GM12801 (cell line): ENCODE measurements around the gene CD44.

ENCODE experiments used
- CTCF ChIP-seq: IDR thresholded peaks from one replicate; pipeline ENCODE4 v1.5.1; 2011; ENCODE audit warnings: control low read depth; ENCODE audit not compliant: insufficient read length; ENCODE audit errors: extremely low read depth

CD44 gene

DNA sequence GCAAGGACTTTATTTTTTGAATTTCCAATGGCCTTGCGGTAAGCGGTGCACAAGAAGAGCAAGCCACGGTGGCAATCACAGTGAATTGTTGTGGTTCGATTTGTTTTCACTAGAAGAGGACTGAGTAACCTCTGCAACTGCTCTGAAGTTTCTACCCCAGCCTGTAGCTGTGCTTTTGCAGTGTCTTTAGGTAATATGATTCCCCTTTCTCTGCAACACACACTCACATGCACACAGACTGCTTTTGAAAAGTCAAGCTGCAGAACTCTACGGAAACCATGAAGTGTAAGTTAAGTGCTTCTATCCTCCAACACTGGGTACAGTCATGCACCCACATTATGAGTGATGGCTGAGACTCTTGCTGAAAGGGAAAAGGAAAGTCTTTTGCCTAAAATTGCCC, 38.4 kb downstream of the CD44 start:
- no peak for TF ChIP-seq CTCF

GRCh38 chr11:35178067-35178805, 39.3 kb downstream of the CD44 start:
- no peak for TF ChIP-seq CTCF

DNA sequence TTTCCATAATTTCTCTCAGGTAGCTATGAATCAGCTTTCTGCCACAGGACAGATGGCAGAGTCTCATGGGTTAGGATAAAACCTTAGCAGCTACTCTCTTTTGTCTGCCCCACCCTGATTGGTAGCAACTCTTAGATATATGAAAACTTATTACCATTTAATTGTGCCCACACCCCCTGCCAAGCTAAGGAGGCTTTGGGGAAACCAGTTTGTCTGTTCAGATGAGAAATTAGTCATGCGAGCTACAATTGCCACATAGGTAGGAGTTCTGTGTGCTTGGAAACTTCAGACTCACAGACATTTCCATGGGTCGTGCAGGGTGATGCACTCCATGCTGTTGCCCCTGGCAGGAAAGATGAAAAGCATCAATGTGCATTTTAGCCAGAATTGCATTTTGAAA, 39.9 kb downstream of the CD44 start:
- TF ChIP-seq CTCF = no peak

- TF ChIP-seq CTCF = no peak
Observed at GRCh38 chr11:35179466-35180135, 40.6 kb downstream of the CD44 start.

DNA sequence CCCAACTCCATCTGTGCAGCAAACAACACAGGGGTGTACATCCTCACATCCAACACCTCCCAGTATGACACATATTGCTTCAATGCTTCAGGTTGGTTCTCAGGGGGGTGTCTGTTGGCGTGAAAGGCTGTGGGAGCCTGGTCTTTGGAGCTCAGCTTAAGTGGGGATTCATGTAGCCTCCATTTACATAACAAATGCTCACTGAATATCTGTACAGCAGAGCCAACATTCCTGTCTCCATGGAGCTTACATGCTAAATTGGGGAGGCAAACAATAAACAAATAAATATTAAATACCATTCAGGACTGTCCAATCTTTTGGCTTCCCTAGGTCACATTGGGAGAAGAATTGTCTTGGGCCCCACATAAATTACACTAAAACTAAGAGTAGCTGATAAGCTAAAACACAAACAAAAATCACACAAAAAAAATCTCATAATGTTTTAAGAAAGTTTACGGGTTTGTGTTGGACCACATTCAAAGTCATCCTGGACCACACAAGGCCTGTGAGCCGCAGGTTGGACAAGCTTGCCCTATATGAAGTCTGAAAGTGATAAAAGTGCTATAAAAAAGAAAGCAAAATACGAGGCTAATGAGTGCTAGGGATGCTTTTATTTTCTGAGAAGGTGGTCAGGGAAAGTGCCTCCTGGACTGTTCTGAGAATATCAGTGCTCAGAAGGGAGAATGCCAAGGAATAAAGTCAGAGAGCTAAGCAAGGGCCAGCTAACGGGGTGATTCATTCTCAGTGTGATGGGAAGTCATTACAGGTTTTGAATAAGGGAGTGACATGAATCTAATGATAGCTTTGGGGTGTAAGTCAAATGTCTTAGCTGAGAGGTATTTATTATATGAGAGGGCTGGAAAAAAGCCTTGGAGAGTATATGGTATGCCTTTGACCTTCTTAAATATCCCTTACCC, 41.6 kb downstream of the CD44 start:
- no peak for TF ChIP-seq CTCF

DNA sequence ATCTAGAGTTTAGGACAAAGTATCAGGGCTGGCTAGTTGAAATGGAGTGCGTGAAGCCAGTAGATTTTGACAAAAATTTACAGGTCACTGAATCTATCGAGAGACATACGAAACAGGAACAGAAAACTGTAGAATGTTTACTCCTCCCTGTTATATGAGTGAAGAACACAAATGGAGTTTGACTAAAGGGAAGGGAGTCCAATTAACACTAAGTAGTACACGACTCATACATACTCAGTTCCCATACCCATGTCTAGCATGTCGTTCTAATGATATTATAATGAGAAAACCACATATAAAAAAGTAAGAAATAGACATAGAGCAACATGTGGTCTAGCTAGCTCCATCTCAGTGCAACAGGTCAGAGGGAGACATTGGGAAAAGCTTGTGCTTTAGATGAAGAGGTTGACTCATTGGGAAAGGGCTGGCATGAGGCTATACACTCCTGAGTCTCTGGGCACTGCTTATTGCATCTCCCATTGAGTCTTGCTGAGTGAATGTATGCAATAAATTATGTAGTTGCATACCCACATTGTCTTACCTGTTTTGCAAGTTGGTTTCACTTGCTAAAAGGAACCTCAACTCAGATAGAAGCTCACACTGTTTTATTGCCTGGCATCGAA, 43.5 kb downstream of the CD44 start:
- no peak for TF ChIP-seq CTCF

- TF ChIP-seq CTCF = no peak
Observed at GRCh38 chr11:35183326-35183925, 44.5 kb downstream of the CD44 start.
